CD4-positive, alpha-beta T cell (primary cell): ENCODE results near the gene TSPAN12. TPM values are rescaled to one million over a fixed set of nuclear protein-coding genes. Genes with fewer than 3 reads are reported as not detected.

Experiments
- ATAC-seq: fragments of 200-7000 bp; cut with Tn5 transposase; one replicate; pipeline ENCODE4 v1.10.0; 2022; ENCODE audit warnings: mild to moderate bottlenecking; ENCODE audit not compliant: poor library complexity
- CTCF ChIA-PET: fragments of 350-600 bp; sonication (Branson Sonifier 250); formaldehyde crosslinking; loops from one replicate; lab custom pipeline; 2021; ENCODE audit warnings: antibody characterized with exemption, inconsistent platforms; lab: Charles Lee
- POLR2A ChIA-PET: fragments of 350-600 bp; sonication (Branson Sonifier 250); formaldehyde crosslinking; loops from one replicate; lab custom pipeline; 2021; ENCODE audit warnings: antibody characterized with exemption, inconsistent platforms; lab: Charles Lee
- DNase-seq, 14 experiments: peaks; one replicate each; pipeline ENCODE4 v3.0.0-alpha.2; 2013 to 2020; ENCODE audit warnings: mixed read lengths in 2 of 14
- H3K27ac ChIP-seq, 2 donors: one replicate each; pipeline versions ENCODE4 v1.5.1 to v1.7.0; 2013; ENCODE audit warnings: low read length in 2 of 2, low read depth in 1 of 2, mild to moderate bottlenecking in 1 of 2
- H3K27me3 ChIP-seq, 2 experiments: 1 replicate in 1 of 2; 2 replicates in 1 of 2; pipeline versions ENCODE4 v1.6.1 to v1.7.0; 2013; ENCODE audit warnings: low read length in 2 of 2, control low read depth in 1 of 2, mild to moderate bottlenecking in 1 of 2, moderate library complexity in 1 of 2; ENCODE audit not compliant: insufficient read depth in 2 of 2, control insufficient read depth in 1 of 2
- H3K36me3 ChIP-seq: one replicate; pipeline ENCODE4 v1.6.1; 2013; ENCODE audit warnings: low read length, control low read depth; ENCODE audit not compliant: insufficient read depth
- H3K4me1 ChIP-seq: one replicate; pipeline ENCODE4 v1.6.1; 2013; ENCODE audit warnings: low read length, control low read depth; ENCODE audit not compliant: insufficient read depth
- H3K4me3 ChIP-seq: one replicate; pipeline ENCODE4 v1.5.1; 2013; ENCODE audit warnings: mild to moderate bottlenecking, low read length, moderate library complexity
- H3K9me3 ChIP-seq, 2 experiments: 1 replicate in 1 of 2; 2 replicates in 1 of 2; pipeline versions ENCODE4 v1.6.1 to v1.7.0; 2013; ENCODE audit warnings: low read length in 2 of 2, mild to moderate bottlenecking in 2 of 2, control low read depth in 1 of 2, moderate library complexity in 1 of 2; ENCODE audit not compliant: control insufficient read depth in 1 of 2, insufficient read depth in 1 of 2
- H3K27ac Mint-ChIP-seq: one replicate; pipeline ENCODE4 v1.8.0; 2020; ENCODE audit warnings: mixed read lengths
- H3K27me3 Mint-ChIP-seq: one replicate; pipeline ENCODE4 v1.8.0; 2021; ENCODE audit warnings: mixed read lengths
- H3K36me3 Mint-ChIP-seq: one replicate; pipeline ENCODE4 v1.8.0; 2021; ENCODE audit warnings: low read depth, mixed read lengths
- H3K4me1 Mint-ChIP-seq: one replicate; pipeline ENCODE4 v1.8.0; 2021; ENCODE audit warnings: low read depth, mixed read lengths
- H3K4me3 Mint-ChIP-seq: one replicate; pipeline ENCODE4 v1.8.0; 2020; ENCODE audit warnings: mild to moderate bottlenecking, mixed read lengths
- H3K9me3 Mint-ChIP-seq: one replicate; pipeline ENCODE4 v1.8.0; 2020; ENCODE audit warnings: mixed read lengths
- intact Hi-C, 2 experiments: fragments of 100-400 bp; cut with DNase I in 1 of 2; cut with micrococcal nuclease in 1 of 2; formaldehyde crosslinking; loops; one replicate each; pipeline versions ENCODE4 v1.15.1 to v1.9.0; 2023 to 2025; cut with DNase I, micrococcal nuclease
- total RNA-seq, 174 experiments: library from RNA in 2 of 174; stranded (reverse) in 2 of 174; gene quantifications; one replicate each; pipeline ENCODE4 v1.2.3 and lab custom pipeline; 2021 to 2026
- TF ChIP-seq, protein P1 (sequence below): fragments of 200-600 bp; IDR thresholded peaks from one replicate; pipeline ENCODE4 v1.8.0; 2022; ENCODE audit warnings: antibody characterized with exemption, mild to moderate bottlenecking

TSPAN12 gene
- total RNA-seq, 2 experiments from 2014 or later, result not detected

- no peaks in the 10 kb centered on the region for H3K4me1 Mint-ChIP-seq
- ChIA-PET POLR2A (no interaction called here), CTCF (no interaction called here)
- peaks cover 53% of the 10 kb centered on the region for H3K27me3 Mint-ChIP-seq
- Histone ChIP-seq H3K4me1 (no peaks in the 10 kb centered on the region), H3K4me3 (no peak overlapping the region), H3K27me3 (peaks cover 7 to 13% of the 10 kb centered on the region in 2 experiments), H3K27ac (no peak overlapping the region), H3K36me3 (no peaks in the 10 kb centered on the region), H3K9me3 (no peaks in the 10 kb centered on the region)
- intact Hi-C loops, result no loop called here
- no peak for ATAC-seq
- no peak overlapping the region for H3K4me3 Mint-ChIP-seq
- no peaks in the 10 kb centered on the region for H3K36me3 Mint-ChIP-seq
- TF ChIP-seq, protein P1, sequence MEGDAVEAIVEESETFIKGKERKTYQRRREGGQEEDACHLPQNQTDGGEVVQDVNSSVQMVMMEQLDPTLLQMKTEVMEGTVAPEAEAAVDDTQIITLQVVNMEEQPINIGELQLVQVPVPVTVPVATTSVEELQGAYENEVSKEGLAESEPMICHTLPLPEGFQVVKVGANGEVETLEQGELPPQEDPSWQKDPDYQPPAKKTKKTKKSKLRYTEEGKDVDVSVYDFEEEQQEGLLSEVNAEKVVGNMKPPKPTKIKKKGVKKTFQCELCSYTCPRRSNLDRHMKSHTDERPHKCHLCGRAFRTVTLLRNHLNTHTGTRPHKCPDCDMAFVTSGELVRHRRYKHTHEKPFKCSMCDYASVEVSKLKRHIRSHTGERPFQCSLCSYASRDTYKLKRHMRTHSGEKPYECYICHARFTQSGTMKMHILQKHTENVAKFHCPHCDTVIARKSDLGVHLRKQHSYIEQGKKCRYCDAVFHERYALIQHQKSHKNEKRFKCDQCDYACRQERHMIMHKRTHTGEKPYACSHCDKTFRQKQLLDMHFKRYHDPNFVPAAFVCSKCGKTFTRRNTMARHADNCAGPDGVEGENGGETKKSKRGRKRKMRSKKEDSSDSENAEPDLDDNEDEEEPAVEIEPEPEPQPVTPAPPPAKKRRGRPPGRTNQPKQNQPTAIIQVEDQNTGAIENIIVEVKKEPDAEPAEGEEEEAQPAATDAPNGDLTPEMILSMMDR, result no peak
- no peaks in the 10 kb centered on the region for H3K9me3 Mint-ChIP-seq
- no peak for DNase-seq
- H3K27ac Mint-ChIP-seq, result no peak overlapping the region
Observed at GRCh38 chr7:120867932-120868331, 10.0 kb upstream of the TSPAN12 start.

DNA sequence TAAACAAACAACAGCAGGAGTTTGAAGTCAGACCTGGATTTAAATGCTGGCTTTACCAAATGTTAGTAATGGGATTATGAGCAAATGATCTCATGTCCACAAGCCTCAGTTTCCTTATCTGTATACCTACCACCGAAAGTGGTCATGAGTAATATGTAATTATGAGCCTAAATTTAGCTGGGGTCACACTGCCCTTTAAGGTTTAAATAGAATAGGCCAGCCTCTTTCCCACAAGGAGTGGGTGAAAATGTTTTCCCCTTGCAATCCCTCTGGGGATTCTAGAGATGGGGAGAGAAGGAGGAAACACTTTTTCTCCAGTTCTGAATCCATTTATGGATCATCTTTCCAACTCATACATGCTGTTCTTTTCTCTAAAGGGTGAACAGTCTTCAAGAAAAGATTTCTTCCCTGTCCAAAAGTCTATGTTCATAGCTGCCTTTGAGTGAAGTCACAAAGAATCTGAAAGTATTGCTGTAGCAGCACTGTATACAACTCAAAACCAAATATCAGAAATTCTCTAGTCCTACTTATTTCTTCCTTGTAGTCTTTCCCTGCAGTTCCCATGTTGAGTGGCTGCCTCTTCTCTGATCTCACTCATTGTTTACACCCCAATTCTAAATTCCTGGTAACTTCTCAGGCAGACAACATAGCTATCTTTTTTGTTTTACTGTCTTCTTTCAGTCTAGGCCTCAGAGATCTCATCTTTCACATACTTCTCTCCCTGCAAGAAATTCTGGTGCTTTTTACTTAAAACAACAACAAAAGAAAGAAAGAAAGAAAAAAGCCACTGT lies 7.4 kb upstream of the TSPAN12 start:
- no peaks in the 10 kb centered on the region for H3K9me3 ChIP-seq
- no peak for DNase-seq
- H3K27ac ChIP-seq, result no peak overlapping the region
- no peaks in the 10 kb centered on the region for H3K36me3 ChIP-seq
- Mint-ChIP-seq H3K36me3 (no peaks in the 10 kb centered on the region), H3K9me3 (no peaks in the 10 kb centered on the region), H3K27ac (no peak overlapping the region), H3K27me3 (peaks cover 55% of the 10 kb centered on the region), H3K4me3 (no peak overlapping the region), H3K4me1 (no peaks in the 10 kb centered on the region)
- TF ChIP-seq, protein P1, result no peak
- intact Hi-C loops, result no loop called here
- no peaks in the 10 kb centered on the region for H3K4me1 ChIP-seq
- H3K4me3 ChIP-seq, result no peak overlapping the region
- POLR2A ChIA-PET, result no interaction called here
- CTCF ChIA-PET, result interaction anchor here (1.1 kb wide), 1 partner anchor 59 kb away, joined by 3 read pairs; no protein-coding TSS in a partner anchor
- no peak for ATAC-seq
- H3K27me3 ChIP-seq, result peaks cover 7 to 24% of the 10 kb centered on the region in 2 experiments

DNA sequence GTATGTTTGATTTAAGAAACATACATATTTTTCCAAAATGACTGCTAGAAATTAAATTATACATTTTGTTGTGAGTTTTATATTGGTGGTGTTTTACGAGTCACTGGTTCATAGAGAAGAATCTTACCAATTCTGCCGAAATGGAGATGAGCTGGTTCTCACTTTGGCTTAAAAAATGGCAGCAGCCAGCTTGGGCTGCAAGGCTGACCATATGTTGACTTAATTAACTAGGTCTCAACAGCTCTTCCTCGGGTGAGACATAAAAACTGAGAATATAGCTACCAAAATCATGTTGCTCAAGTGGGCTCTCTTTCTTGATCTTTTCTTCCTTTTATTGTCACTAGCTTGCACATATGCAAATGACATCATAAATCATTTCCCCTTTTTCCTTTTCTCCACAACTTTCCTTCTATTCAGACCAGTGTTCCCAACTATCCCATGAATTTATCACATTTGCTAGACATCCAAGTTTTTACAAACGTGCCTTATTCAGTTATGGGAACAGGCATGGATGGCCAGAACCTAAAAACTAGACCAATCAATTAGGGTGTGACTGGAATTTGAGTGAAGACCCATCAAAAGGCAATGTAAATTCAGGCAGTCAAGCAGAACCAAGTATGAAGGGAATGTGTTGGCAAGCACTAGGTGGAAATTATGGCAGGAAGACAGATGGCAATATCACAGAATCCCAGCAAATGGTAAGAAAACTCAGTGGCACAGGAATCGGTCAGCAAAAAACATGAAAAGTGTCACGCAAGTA lies 6.4 kb upstream of the TSPAN12 start:
- Mint-ChIP-seq H3K9me3 (no peaks in the 10 kb centered on the region), H3K36me3 (no peaks in the 10 kb centered on the region), H3K4me1 (no peaks in the 10 kb centered on the region), H3K27ac (no peak overlapping the region), H3K27me3 (peaks cover 58% of the 10 kb centered on the region), H3K4me3 (no peak overlapping the region)
- Histone ChIP-seq H3K36me3 (no peaks in the 10 kb centered on the region), H3K27me3 (peaks cover 10 to 33% of the 10 kb centered on the region in 2 experiments), H3K4me3 (no peak overlapping the region), H3K9me3 (no peaks in the 10 kb centered on the region), H3K4me1 (no peaks in the 10 kb centered on the region), H3K27ac (no peak overlapping the region)
- CTCF ChIA-PET, result no interaction called here
- intact Hi-C loops, result no loop called here
- ATAC-seq, result no peak
- POLR2A ChIA-PET, result no interaction called here
- DNase-seq, result no peak
- TF ChIP-seq, protein P1, result no peak
